Fibroblast of skin of back (primary cell): ENCODE measurements around the gene CD164.
"Not testable (repeated sequence)": the region's sequence is repeated elsewhere in the genome, so short reads cannot be mapped to it uniquely, and the experiment has no call there.

Source experiments
- DNase-seq: peaks from one replicate; pipeline ENCODE4 v3.0.0-alpha.2; 2013

Gene CD164

DNA sequence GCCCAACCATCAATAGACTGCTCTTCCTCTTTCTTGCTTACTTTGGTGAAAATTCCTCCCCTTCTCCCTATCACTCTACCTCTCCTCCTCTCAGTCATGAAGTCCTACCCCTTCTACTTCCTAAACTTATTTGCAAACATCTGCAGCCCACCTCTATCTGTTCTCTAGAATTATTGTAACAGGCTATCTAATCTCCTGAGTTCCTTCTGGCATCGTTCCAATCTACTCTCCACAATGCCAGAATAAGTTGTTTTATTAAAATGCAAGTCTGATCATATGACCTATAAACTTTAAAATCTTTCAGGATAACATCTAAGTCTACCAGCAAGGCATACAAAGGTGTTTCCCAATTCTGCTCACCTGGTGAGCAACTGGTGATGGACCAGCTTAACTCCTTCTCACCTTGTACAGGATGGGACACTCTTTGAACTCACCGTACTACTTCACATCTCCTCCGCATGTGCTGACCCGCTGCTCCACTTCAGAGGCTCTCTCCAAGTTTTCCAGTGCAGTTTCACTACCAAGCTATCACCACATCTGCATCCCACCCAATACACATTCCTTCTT lies 7.9 kb downstream of the CD164 start:
- DNase-seq = no peak

DNA sequence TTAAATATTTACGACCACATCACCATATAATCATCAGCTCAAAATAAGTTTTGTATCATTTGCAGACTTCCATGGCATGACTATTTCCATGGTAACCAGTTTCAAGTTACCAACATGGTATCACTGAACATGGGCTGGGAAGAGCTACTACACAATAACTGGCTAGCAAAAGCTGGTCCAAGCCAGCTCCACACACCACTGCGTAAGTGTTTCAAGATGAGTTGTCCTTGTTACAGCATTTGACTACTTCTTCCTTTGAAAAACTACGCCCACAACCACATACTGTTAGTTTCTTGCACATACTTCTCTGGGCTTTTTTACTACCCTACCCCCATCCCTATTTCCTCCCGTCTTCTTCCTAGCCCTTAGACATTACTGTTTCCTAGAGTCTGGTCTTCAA lies 8.5 kb downstream of the CD164 start:
- no peak for DNase-seq

DNA sequence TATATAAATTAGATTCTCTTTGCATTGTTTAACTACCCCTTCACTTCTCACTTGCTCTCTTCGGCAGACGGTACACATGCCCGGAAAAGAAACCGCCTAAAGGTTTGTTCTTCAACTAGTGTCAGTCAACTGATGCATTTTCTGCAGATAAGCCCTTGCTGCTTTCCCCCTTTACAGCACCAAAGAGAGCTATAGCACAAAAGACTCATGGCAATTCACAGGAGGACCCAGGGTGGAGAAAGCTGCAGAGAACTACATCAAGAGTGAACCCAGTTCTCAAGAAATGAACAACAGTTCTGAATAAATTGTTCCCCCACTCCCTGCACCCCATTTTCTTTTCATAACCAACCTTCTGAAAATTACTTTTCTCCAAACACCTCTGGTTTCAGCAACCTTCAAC lies 8.9 kb downstream of the CD164 start:
- DNase-seq = no peak

DNA sequence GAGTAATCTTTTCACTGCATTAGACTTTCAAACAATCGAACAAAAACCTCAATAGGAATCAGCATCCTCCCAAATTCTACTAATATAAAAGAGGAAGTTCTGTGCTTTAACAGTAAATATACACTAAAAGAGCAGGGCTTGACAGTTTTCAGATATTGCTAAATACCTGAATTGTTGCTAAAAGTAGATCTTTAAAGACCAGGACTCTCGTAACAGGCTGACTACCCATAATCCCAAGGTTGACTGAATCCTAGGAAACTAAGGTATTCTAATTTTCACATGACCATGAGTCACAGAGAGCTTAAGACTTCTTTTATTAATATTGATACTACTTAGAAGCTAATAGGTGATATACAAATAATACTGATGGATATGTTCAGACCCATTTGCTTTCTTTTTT lies 10.1 kb downstream of the CD164 start:
- no peak for DNase-seq

DNA sequence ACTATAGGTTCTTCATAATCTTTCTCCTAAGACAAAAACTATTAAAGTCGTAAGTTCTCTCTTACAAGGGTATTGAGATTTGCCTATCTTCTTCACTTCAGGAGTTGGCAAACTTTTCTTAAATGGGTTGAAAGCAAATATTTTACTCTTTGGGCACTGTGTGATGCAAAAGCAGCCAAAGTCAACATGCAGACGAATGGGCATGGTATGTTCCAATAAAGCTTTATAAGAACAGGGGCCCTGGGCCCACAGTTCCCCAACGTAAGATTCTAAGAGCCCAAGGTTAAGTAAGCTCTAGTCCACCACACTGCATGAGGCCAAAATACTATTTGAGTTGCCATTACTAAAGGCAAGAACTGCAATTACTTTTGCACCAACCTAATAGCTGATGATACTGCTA lies 11.5 kb downstream of the CD164 start:
- no peak for DNase-seq

DNA sequence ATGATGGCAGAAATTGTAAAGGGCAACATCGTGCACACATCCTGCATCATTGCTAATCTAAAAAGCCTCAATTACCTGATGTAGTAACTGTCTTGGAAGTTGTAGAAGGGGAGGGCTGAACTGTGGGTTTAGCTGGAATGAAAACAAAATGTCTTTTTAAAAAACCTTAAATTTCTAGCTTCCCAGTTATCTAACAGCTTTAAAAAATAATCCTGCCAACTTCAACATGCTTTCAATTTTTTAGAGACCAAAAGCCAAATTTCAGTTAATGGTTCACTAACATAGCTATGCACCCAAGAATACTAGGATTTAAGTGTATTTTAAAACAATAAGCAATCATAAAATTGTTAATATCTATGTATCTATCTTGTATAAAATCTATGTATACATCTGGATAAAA lies 11.9 kb downstream of the CD164 start:
- DNase-seq = no peak

DNA sequence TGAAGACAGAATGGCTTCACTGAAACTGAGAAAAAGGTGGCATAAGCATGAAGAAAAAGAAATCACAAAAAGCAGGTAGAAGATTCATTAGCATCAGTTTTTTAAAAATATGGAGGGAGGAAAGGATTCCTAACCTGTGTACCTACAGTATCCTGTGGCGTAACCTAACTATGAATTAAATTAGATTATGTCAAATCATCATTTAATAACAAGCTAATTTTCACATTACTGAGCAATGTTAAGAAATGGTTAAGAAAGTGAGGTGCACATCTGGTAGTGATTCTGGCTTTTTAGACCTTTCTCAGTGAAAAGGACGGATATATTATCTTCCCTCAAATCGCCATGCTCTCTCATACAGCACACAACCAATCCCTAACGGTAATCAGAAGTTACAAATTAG lies 12.5 kb downstream of the CD164 start:
- no peak for DNase-seq

DNA sequence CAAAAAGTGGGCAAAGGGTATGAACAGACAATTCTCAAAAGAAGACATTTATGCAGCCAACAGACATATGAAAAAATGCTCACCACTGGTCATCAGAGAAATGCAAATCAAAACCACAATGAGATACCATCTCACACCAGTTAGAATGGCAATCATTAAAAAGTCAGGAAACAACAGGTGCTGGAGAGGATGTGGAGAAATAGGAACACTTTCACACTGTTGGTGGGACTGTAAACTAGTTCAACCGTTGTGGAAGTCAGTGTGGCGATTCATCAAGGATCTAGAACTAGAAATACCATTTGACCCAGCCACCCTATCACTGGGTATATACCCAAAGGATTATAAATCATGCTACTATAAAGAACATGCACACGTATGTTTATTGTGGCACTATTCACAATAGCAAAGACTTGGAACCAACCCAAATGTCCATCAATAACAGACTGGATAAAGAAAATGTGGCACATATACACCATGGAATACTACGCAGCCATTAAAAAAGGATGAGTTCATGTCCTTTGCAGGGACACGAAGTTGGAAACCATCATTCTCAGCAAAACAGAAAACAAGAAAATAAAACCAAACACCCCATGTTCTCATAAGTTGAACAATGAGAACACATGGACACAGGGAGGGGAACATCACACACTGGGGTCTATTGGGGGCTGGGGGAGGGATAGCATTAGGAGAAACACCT lies 17.7 kb downstream of the CD164 start:
- DNase-seq = not testable (repeated sequence)

DNA sequence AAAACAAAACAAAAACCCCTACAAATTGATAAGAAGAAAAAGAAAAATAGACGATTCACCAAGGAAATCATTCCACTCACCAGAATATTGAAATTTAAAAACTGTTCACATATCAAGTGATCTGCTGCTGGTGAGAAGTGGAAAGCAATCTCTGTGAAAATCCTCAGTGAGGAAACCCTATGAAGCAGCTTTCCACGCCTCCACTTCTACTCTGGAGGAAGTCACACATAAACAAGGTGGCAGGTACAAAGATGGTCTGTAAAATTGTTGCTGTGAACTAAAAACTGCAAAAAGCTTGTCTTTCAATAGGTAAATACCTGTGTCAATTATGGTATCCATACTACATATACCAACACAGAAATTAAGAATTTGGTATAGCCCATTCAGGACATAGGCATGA lies 18.5 kb downstream of the CD164 start:
- DNase-seq = no peak

DNA sequence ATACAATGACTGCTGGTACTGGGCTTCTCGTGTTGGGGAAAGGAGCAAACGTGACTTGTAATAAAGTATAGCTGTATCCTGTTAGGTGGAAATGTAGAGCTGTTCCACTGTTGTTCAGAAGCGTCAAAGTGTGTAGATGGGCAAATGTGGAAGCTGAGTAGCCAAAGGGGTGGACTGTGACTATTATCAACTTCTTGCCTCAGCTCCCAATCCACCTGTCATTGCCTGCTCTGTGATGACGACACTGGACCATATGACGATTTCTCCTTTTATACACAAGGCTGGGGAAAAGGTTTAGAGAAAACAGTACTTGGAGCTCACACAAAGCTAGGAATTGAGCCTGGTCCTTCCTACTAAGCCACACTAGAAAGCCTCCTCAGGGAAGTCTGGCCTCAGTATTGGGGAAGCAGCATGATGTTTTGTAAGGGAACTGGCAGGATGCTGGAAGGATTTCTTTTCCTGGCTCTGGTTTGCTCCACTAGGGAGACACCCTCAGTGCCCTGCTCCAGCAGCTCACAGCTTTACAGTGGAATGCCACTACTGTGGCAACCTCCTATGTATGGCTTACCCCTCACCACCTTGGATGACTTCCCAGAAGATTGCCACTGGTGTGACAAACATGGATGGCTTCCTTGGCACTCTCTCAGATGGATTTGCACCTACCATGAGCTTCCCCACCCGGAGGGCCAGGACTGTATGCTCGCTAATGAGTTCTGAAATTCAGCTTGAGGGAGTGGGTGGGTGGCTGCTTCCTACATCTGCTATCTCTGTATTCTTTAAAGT lies 20.0 kb downstream of the CD164 start:
- no peak for DNase-seq

DNA sequence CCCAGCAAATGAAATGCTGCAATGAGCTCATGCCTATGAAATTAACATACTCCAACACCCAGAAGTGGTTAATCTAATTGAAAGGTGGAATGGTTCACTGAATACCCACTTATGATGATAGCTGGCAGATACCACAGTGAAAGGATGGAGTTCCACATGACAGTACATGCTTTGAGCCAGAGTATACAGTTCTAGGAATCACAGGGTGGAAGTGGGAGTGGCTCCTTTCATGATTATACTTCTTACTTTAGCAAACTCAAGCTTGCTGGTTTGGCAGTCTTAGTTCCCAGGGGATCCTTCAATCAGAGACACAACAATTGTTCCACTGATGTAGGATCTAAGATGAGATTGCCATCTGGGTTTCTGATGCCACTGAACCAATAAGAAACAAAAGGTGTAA lies 21.5 kb downstream of the CD164 start:
- DNase-seq = no peak

DNA sequence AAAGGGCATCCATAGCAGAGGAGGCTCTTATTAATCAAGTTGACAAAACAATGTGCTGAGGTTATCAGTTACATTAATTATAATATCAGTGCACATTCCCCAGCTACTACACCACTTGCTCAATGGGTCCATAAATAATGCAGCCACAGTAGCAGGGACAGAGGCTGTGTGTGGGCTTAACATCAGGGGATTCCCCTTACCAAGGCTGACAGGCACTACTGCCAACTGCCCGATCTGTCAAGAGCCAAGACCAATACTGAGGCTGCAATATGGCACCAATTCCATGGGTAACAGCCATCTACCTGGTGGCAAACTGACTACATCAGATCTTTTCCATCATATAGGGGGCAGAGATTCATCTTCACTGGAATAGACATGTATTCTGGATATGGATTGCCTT lies 22.0 kb downstream of the CD164 start:
- DNase-seq = no peak

DNA sequence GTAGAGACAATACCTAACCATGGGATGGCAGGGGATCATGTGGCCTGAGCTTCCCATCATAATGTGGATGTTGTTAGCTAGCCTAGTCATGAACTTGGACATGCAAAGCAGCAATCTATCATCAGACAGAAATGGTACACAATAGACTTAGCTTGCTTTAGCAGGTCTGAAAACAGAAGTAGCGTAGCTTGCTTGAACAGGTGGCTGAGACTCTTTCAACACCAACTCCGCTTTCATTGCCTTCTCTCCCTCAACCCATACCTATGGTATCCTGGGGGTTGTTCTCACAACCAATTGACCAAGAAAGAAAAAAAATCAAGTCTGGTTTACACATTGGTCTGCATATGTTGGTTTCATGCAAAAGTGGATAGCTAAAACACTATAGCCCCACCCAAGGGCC lies 23.0 kb downstream of the CD164 start:
- no peak for DNase-seq

DNA sequence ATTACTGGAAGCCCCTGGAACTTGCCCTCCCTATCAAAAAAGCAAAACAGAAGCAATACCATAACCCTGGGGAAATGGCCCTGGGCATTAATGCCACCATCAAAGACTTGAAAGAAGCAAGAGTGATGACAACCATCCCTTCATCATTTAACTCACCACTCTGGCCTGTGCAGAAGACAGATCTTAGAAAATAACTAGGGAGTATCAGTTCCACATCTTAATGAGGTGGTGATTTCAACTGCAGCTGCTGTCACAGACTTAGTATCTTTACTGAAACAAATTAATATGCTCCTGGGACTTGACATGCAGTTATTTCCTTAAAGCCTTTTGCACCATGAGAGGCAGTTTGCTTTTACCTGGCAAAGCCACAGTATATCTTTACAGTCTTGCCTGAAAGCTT lies 24.1 kb downstream of the CD164 start:
- DNase-seq = no peak

DNA sequence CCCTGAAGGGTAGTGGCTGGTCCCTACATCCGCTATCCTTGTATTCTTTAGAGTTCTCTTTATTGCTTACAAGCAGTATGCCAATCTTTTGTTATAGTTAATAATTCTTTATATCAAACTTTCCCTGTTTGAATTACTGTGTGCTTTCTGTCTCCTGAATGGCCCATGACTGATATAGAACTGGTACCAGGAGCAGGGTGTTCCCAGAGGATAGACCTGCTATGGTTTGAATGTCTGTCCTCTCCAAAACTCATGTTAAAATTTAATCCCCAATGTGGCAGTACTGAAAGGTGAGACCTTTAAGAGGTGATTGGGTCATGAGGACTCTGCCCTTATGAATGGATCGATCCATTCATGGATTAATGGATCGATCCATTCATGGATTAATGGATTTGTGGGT lies 26.0 kb downstream of the CD164 start:
- DNase-seq = no peak

DNA sequence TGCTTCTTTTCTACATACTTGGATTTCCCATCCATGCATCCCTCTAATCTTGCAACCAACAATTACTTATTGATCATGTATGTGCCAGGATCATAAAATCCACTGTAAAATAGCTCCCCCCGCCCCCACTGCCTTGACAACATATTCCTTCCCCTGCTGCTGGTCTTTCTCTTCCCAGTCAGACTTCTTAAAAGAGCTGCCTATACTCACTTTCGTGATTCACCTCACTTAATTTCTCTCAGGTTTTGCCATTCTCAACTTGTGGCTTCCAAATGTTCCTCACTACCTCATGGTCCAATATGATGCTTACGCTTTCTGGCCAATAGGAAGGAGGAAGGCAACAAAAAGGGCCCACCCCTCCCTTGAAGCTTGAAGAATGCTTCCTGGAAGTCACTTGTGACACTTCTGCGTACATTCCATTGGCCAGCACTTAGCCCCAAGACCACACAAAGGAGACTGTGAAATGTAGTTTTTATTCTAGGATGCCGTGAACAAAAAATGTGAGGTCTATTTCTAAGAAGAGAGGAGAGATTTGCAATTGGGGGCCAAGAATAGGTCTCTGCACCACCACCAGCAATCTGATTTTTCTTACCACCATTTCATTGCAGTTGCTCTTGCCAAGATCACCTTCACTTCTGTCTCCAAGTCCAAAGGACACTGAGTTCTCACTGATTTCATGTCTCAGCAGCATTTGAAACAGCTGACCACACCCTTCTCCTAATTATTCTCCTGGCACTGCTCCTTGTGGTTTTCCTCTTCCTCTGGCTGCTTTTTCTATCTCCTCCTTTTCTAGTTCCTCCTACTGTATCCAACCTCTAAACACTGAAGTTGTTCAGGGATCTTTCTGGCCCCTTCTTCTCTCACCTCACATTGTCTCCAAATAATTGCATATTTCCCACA lies 30.8 kb downstream of the CD164 start:
- peak; percentile 7 for DNase-seq

DNA sequence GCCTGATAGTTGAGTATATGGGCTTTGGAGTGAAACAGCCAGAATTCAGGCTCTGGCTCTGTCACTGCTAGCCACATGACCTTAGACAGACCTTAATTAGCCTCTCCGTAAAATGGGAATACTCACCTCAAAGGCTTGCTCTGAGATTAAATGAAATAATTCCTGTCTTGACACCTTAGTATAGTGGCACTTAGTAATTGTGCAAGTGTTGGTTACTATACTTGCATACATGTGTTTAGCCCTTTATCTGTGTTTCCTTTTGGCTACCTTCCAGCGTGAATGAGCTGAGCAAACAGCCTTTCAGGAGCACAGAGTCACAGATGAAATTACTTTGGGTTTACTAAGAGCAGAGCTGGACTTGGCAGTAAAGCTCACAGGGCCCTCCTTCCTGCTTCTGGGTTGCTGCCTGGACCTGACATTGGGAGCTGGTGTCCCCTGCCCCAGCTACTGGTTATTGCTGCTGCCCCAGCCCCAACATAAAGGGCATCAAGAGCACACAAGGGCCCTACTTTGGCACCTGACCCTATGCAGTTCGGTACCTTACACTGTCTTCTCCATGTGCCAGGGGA lies 32.8 kb downstream of the CD164 start:
- DNase-seq = peak; percentile 34

DNA sequence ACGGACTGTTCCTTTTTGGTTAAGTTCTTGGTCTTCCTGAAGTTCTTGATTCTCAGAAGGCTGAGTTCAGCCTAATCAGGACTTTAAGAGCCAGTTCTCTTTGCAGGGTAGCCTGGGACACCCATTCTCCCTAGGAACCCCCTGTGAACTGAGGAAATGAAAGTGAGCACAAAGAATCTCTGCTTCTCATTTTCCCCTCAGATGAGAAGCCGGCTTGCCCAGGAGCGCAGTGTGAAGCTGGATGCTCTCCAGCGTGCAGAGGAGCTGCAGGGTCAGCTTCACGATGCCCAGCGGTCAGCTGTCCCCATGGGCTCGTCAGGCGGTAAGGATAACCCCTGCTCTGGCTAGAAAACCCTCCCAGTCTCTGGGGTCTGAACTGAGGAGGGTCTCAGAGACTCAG lies 34.0 kb downstream of the CD164 start:
- DNase-seq = no peak

DNA sequence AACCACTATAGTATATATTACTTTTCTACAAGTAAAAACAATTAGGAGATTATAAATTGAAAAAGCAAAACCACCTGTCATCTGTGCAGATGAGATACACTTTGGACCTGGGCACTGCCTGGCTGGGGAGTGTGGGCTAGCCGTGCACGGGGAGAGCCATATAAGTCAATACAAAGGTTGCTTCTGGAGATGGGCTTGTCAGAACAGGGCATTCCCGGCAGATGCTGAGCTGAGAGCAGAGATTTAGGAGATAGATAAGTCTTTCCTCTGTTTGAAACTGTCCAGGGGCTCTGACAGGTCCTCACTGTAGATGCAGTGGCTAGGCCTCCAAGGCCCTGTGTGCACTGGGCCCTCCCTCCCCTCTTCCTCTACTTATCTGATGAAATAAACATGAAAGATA lies 34.5 kb downstream of the CD164 start:
- DNase-seq = no peak

DNA sequence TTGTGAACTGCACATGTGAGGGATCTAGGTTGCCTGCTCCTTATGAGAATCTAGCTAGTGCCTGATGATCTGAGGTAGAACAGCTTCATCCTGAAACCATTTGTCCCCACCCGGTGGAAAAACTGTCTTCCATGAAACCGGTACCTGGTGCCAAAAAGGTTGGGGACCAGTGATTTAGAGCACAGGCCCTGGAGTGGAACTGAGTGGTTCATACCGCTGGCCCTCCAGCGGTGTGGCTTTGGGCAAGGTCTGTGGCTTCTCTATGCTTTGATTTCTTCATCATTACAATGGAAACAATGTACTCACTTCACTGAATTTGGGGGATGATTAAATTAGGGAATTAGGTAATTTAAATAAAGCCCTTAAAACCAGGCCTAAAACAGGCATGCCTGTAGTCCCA lies 36.3 kb downstream of the CD164 start:
- no peak for DNase-seq

DNA sequence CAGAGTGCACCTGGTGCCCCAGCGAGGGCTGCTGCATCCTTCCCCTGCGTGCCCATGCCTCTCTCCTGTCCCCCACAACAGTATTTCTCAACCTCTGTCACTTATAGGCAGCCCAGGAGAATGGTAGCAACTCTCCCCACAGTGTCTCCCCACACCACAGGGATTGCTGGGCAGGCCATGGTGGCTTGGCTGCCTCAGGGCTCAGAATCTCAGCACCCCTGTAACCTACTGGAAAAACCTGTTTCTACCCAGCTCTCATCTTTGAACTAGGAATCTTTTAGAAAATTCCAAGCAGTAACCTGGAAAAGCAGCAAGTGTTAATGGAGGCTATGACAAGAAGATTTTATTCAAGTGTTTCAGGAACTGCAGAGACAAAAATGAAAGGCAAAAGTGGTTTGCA lies 38.0 kb downstream of the CD164 start:
- no peak for DNase-seq

DNA sequence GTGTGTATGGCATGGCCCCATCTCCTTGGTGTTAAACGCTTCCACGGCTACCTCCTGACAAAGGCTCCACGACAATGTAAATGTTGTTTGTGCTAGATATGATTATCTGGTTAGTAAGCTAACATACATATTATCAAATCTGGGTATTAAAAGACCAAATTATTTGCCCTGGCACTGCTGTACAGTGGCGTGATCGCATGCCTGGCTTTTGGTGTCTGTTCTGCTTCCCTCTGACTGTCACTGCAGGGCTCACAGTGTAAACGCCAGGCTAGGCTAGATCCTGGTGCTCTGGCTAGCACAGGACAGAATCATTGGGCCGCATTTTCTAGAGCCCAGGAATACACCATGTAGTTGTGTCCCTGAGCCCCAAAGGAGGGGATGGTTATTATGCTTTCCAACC lies 38.7 kb downstream of the CD164 start:
- no peak for DNase-seq

DNA sequence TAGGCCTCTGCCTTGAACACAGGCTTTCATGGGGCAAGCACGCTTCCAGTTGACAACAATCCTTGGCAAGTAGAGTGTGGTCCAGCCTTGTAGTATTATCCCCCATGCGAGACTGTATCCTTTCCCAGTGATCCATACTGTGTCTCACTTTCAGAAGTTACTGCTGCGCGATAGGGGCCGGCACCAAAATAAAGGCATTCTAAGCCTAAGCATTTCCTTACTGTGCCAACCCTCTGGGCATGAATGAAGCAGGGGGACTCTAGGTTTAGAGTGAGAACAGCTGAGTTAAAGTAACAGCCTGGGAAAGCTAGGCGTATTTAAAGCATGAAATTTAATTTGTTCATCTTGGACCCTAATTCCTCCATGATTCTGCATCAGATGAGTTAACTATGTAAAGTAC lies 39.4 kb downstream of the CD164 start:
- no peak for DNase-seq
